Erythroblast (primary cell): Measurements from ENCODE around the gene ACTR1A.

Experiments used
- GATA1 ChIP-seq: IDR thresholded peaks from 2 replicates; pipeline ENCODE4 v1.6.1; 2011; ENCODE audit warnings: low read depth, mild to moderate bottlenecking, control low read depth, low read length, moderate library complexity
- POLR2A ChIP-seq: IDR thresholded peaks from 2 replicates; pipeline ENCODE4 v1.6.1; 2011; ENCODE audit warnings: mild to moderate bottlenecking, low read length

- no peak for TF ChIP-seq POLR2A
- no peak for TF ChIP-seq GATA1
Observed at GRCh38 chr10:102504976-102505300, 2.4 kb upstream of the ACTR1A start.
